ENCODE results near the gene RBM17.
"Not testable (repeated sequence)": the region's sequence is repeated elsewhere in the genome, so short reads cannot be mapped to it uniquely, and the experiment has no call there.

Gene RBM17

GRCh38 chr10:6163364-6164270, 74.8 kb downstream of the RBM17 start:
- DNase-seq: peak; percentile 24 to 88 (median 72)

- peak in 2 of 14 donors; percentile 6 to 65 for DNase-seq
Observed at GRCh38 chr10:6164271-6165095, 75.6 kb downstream of the RBM17 start.

- DNase-seq: no peak
Observed at GRCh38 chr10:6165221-6165725, 76.4 kb downstream of the RBM17 start.

GRCh38 chr10:6165933-6166332, 77.1 kb downstream of the RBM17 start:
- not testable (repeated sequence) for DNase-seq
